Measurements from ENCODE around the gene LCMT2. TPM values are rescaled to one million over a fixed set of nuclear protein-coding genes. Genes with fewer than 3 reads are reported as not detected.

The LCMT2 gene
- total and polyA plus RNA-seq, 2 experiments from 2014 or later: 2.3 to 7.1 TPM

DNA sequence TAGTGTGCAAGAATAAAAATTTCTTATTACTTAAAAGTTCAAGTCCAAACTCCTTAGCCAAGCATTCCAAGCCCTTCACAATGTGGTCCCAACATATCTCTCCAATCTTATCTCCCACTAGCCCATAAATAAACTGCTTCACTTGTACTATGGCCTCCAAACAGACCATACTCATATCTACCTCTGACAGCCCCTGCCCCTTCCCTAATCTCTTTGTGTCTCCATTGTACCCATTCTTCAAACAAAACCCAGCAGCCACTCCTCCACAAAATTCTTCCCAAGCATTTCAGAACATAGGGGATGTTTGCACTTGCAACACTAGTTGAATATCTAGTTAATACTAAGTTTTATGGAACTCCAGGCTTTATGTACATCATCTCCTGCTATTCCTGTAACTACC is 30.5 kb downstream of the LCMT2 start:
- ATAC-seq: no peak
- no peak for DNase-seq (ENCODE audit: low spot score)
- Histone ChIP-seq H3K79me2 (replicated peaks; ENCODE audit: insufficient read depth) (no peaks in the 10 kb centered on the region), H3K4me2 (no peak overlapping the region), H3K27me3 (ENCODE audit: insufficient read depth) (no peaks in the 10 kb centered on the region), H3K36me3 (ENCODE audit: insufficient read depth) (no peaks in the 10 kb centered on the region), H3K27ac (ENCODE audit: low read depth) (no peak overlapping the region), H3F3A (replicated peaks; ENCODE audit: low read depth) (no peaks in the 10 kb centered on the region), H3K4me1 (ENCODE audit: insufficient read depth) (peaks cover 6% of the 10 kb centered on the region), H2AFZ (no peak overlapping the region), H4K20me1 (replicated peaks; ENCODE audit: insufficient read depth) (no peaks in the 10 kb centered on the region; the same call in 1 of the 2 replicates), H3K9me2 (ENCODE audit: insufficient read depth) (0 out of 2 replicates have a peak, but pooled peaks cover 5% of the 10 kb centered on the region), H3K4me3 (no peak overlapping the region)
- Mint-ChIP-seq H3K4me3 (no peak overlapping the region), H3K4me1 (peaks cover 10% of the 10 kb centered on the region; the same call in 2 of the 3 replicates), H3K27ac (no peak overlapping the region), H3K36me3 (ENCODE audit: low read depth) (no peaks in the 10 kb centered on the region), H3K27me3 (ENCODE audit: insufficient read depth, low read depth, poor library complexity) (no peaks in the 10 kb centered on the region), H3K9me3 (no peaks in the 10 kb centered on the region)
- TF ChIP-seq NANOG (IDR thresholded peaks at IDR 0.05; ENCODE audit: borderline replicate concordance): no peak
- TF ChIP-seq STAT1 (IDR thresholded peaks at IDR 0.05; ENCODE audit: unreplicated experiment): no peak
- TF ChIP-seq, protein P1, sequence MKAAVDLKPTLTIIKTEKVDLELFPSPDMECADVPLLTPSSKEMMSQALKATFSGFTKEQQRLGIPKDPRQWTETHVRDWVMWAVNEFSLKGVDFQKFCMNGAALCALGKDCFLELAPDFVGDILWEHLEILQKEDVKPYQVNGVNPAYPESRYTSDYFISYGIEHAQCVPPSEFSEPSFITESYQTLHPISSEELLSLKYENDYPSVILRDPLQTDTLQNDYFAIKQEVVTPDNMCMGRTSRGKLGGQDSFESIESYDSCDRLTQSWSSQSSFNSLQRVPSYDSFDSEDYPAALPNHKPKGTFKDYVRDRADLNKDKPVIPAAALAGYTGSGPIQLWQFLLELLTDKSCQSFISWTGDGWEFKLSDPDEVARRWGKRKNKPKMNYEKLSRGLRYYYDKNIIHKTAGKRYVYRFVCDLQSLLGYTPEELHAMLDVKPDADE (IDR thresholded peaks at IDR 0.05): no peak
- TF ChIP-seq ZNF114 (CRISPR knock-in tag; IDR thresholded peaks at IDR 0.05): no peak
- TF ChIP-seq CREB1 (CRISPR knock-in tag; IDR thresholded peaks at IDR 0.05; ENCODE audit: low read depth): no peak
- no peak for TF ChIP-seq EZH2phosphoT487 (IDR thresholded peaks at IDR 0.05; ENCODE audit: unreplicated experiment)
- TF ChIP-seq, protein P2, sequence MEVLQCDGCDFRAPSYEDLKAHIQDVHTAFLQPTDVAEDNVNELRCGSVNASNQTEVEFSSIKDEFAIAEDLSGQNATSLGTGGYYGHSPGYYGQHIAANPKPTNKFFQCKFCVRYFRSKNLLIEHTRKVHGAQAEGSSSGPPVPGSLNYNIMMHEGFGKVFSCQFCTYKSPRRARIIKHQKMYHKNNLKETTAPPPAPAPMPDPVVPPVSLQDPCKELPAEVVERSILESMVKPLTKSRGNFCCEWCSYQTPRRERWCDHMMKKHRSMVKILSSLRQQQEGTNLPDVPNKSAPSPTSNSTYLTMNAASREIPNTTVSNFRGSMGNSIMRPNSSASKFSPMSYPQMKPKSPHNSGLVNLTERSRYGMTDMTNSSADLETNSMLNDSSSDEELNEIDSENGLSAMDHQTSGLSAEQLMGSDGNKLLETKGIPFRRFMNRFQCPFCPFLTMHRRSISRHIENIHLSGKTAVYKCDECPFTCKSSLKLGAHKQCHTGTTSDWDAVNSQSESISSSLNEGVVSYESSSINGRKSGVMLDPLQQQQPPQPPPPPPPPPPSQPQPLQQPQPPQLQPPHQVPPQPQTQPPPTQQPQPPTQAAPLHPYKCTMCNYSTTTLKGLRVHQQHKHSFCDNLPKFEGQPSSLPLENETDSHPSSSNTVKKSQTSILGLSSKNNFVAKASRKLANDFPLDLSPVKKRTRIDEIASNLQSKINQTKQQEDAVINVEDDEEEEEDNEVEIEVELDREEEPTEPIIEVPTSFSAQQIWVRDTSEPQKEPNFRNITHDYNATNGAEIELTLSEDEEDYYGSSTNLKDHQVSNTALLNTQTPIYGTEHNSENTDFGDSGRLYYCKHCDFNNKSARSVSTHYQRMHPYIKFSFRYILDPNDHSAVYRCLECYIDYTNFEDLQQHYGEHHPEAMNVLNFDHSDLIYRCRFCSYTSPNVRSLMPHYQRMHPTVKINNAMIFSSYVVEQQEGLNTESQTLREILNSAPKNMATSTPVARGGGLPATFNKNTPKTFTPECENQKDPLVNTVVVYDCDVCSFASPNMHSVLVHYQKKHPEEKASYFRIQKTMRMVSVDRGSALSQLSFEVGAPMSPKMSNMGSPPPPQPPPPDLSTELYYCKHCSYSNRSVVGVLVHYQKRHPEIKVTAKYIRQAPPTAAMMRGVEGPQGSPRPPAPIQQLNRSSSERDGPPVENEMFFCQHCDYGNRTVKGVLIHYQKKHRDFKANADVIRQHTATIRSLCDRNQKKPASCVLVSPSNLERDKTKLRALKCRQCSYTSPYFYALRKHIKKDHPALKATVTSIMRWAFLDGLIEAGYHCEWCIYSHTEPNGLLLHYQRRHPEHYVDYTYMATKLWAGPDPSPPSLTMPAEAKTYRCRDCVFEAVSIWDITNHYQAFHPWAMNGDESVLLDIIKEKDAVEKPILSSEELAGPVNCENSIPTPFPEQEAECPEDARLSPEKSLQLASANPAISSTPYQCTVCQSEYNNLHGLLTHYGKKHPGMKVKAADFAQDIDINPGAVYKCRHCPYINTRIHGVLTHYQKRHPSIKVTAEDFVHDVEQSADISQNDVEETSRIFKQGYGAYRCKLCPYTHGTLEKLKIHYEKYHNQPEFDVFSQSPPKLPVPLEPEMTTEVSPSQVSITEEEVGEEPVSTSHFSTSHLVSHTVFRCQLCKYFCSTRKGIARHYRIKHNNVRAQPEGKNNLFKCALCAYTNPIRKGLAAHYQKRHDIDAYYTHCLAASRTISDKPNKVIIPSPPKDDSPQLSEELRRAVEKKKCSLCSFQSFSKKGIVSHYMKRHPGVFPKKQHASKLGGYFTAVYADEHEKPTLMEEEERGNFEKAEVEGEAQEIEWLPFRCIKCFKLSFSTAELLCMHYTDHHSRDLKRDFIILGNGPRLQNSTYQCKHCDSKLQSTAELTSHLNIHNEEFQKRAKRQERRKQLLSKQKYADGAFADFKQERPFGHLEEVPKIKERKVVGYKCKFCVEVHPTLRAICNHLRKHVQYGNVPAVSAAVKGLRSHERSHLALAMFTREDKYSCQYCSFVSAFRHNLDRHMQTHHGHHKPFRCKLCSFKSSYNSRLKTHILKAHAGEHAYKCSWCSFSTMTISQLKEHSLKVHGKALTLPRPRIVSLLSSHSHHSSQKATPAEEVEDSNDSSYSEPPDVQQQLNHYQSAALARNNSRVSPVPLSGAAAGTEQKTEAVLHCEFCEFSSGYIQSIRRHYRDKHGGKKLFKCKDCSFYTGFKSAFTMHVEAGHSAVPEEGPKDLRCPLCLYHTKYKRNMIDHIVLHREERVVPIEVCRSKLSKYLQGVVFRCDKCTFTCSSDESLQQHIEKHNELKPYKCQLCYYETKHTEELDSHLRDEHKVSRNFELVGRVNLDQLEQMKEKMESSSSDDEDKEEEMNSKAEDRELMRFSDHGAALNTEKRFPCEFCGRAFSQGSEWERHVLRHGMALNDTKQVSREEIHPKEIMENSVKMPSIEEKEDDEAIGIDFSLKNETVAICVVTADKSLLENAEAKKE (CRISPR knock-in tag; IDR thresholded peaks at IDR 0.05): no peak
- TF ChIP-seq, protein P3, sequence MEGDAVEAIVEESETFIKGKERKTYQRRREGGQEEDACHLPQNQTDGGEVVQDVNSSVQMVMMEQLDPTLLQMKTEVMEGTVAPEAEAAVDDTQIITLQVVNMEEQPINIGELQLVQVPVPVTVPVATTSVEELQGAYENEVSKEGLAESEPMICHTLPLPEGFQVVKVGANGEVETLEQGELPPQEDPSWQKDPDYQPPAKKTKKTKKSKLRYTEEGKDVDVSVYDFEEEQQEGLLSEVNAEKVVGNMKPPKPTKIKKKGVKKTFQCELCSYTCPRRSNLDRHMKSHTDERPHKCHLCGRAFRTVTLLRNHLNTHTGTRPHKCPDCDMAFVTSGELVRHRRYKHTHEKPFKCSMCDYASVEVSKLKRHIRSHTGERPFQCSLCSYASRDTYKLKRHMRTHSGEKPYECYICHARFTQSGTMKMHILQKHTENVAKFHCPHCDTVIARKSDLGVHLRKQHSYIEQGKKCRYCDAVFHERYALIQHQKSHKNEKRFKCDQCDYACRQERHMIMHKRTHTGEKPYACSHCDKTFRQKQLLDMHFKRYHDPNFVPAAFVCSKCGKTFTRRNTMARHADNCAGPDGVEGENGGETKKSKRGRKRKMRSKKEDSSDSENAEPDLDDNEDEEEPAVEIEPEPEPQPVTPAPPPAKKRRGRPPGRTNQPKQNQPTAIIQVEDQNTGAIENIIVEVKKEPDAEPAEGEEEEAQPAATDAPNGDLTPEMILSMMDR (conservative IDR thresholded peaks at IDR 0.05; ENCODE audit: low read depth in 2 of 2): no peak
- no peak for TF ChIP-seq EZH2 (IDR thresholded peaks at IDR 0.05; ENCODE audit: low read depth, unreplicated experiment)
- no peak for TF ChIP-seq POLR2AphosphoS5 (IDR thresholded peaks at IDR 0.05; ENCODE audit: low read depth)
- no peak for TF ChIP-seq ZNF331 (CRISPR knock-in tag; IDR thresholded peaks at IDR 0.05; ENCODE audit: low read depth)
- TF ChIP-seq, protein P4, sequence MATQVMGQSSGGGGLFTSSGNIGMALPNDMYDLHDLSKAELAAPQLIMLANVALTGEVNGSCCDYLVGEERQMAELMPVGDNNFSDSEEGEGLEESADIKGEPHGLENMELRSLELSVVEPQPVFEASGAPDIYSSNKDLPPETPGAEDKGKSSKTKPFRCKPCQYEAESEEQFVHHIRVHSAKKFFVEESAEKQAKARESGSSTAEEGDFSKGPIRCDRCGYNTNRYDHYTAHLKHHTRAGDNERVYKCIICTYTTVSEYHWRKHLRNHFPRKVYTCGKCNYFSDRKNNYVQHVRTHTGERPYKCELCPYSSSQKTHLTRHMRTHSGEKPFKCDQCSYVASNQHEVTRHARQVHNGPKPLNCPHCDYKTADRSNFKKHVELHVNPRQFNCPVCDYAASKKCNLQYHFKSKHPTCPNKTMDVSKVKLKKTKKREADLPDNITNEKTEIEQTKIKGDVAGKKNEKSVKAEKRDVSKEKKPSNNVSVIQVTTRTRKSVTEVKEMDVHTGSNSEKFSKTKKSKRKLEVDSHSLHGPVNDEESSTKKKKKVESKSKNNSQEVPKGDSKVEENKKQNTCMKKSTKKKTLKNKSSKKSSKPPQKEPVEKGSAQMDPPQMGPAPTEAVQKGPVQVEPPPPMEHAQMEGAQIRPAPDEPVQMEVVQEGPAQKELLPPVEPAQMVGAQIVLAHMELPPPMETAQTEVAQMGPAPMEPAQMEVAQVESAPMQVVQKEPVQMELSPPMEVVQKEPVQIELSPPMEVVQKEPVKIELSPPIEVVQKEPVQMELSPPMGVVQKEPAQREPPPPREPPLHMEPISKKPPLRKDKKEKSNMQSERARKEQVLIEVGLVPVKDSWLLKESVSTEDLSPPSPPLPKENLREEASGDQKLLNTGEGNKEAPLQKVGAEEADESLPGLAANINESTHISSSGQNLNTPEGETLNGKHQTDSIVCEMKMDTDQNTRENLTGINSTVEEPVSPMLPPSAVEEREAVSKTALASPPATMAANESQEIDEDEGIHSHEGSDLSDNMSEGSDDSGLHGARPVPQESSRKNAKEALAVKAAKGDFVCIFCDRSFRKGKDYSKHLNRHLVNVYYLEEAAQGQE (IDR thresholded peaks at IDR 0.05; ENCODE audit: unreplicated experiment): no peak
- TF ChIP-seq JUNB (IDR thresholded peaks at IDR 0.05; ENCODE audit: unreplicated experiment): no peak

All from GM23338 (cell line).